HG03064 (cell line): ENCODE measurements around the gene METAP1D.
"Not testable (repeated sequence)": the region's sequence is repeated elsewhere in the genome, so short reads cannot be mapped to it uniquely, and the experiment has no call there.

Source experiments
- ATAC-seq: cut with Tn5 transposase; IDR thresholded peaks from one replicate; pipeline ENCODE4 v1.9.1; 2021; ENCODE audit warnings: low read depth; ENCODE audit not compliant: unreplicated experiment

Gene METAP1D

GRCh38 chr2:172047566-172048507 lies 48.1 kb downstream of the METAP1D start:
- no peak for ATAC-seq

GRCh38 chr2:172048508-172049503 lies 49.1 kb downstream of the METAP1D start:
- ATAC-seq: no peak

- no peak for ATAC-seq
These were observed 49.9 kb downstream of the METAP1D start for GRCh38 chr2:172049567-172050120.

- ATAC-seq: no peak
These were observed 50.8 kb downstream of the METAP1D start for GRCh38 chr2:172050479-172051125.

GRCh38 chr2:172052000-172052983 lies 52.5 kb downstream of the METAP1D start:
- no peak for ATAC-seq

DNA sequence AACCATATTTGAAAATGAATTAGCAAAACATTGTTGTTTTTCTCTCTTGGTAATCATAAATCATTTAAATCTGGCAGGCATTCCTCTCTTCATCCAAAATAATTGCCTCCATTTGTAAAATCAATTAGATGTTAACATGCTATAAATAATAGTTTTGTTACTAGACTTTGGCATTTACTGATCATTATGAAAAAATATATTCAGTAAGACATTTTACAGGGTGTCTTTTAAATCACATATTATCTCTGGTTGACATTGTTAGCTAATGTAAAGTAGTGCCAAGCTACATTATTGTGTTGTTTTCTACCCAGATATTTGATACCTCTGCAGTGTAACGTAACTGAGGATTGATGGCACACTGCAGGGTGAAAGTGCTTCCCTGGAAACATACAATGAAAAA lies 53.7 kb downstream of the METAP1D start:
- no peak for ATAC-seq

GRCh38 chr2:172056293-172056692 lies 56.5 kb downstream of the METAP1D start:
- ATAC-seq: no peak

DNA sequence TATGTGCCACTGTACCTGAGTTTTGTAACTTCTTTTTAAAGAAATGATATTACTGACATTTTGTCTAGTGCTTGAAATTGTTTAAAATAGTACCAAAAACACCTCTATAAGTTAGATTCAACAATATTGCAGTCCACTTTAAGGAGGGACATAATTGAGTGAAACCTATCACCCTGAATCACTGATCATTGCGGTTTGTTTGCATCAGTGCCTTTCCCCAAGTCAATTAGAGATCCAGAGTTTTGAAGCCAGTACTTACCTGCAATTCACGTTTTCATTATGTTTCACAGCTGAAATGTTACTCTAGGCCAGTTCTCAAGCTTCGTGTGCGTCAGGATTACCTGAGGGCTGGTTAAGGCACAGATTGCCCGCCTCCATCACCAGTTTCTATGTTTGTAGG lies 58.9 kb downstream of the METAP1D start:
- no peak for ATAC-seq

DNA sequence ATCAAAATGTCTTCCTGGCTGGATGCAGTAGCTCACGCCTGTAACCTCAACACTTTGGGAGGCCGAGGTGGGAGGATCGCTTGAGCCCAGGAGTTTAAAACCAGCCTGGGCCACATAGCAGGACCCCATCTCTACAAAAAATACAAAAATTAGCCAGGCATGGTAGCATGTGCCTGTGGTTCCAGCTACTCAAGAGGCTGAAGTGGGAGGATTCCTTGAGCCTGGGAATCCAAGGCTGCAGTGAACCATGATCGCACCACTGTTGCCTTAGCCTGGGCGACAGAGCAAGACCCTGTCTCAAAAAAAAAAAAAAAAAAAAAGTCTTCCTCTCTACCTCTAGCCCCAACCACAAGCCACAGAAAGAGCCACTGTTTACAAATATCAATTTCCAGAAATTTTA lies 60.4 kb downstream of the METAP1D start:
- not testable (repeated sequence) for ATAC-seq

- ATAC-seq: no peak
These were observed 62.8 kb downstream of the METAP1D start for GRCh38 chr2:172062402-172063004.

DNA sequence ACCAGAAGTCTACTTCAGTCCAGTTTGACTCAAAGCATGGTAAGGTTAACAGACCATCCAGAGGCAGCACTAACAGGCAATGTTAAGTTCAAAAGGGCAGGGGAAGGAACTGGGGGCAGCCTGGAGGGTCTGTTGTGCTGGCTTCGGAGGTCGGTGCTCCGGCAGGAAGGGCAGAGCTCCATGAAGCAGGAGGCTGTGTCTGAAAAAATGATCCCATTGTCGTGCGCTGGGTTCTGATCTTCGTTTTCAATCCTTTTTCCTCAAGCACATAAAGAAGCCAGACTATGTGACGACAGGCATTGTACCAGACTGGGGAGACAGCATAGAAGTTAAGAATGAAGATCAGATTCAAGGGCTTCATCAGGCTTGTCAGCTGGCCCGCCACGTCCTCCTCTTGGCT lies 63.7 kb downstream of the METAP1D start:
- ATAC-seq: no peak

DNA sequence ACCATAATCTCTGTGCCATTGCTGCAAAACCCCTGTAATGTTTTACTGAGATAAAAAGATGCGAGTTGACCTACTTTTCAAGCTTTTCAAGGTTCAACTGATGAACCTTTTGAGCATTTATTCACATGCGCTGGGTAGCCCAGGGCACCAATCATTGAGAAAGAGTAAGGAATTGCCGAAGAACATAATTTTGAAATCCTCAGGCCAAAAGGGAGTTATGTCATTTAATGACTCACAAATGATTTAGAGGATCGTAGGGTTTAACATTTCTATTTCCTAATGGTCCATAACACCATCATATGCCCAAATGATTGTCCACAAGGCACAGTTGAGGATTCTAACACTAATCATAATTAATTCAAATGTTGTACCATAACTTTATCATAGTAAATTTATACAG lies 65.4 kb downstream of the METAP1D start:
- no peak for ATAC-seq

- ATAC-seq: no peak
These were observed 66.7 kb downstream of the METAP1D start for GRCh38 chr2:172066394-172066886.

DNA sequence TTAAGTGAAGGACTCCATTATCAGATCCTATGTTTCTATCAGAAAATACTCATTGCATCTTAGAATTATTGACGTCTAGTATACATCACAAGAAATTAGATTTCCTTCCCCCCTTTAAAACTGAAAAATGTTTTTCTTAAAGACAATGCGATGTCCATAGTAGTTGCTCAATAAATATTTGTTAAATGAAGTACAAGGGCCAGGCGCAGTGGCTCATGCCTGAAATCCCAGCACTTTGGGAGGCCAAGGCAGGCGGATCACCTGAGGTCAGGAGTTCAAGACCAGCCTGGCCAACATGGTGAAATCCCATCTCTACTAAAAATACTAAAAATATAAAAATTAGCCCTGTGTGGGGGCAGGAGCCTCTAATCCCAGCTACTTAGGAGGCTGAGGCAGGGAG lies 68.2 kb downstream of the METAP1D start:
- not testable (repeated sequence) for ATAC-seq

- no peak for ATAC-seq
These were observed 71.2 kb downstream of the METAP1D start for GRCh38 chr2:172070936-172071335.

DNA sequence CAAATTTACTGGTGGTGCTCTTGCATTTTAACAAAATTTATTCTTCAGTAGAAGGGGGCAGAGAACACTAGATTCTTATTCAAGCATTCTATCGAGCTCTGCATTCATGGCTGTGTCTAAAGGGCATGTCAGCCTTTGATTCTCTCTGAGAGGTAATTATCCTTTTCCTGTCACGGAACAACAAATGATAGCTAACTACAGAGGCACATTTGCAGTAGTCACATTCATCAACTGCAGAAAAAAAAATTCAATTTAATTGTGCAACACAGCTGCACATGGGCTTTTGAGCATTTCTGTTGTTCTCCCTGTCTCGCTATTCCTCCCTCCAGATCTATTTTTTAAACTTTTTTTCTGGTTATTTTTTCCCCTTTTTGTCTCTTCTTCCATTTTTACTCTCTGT lies 72.5 kb downstream of the METAP1D start:
- ATAC-seq: no peak

DNA sequence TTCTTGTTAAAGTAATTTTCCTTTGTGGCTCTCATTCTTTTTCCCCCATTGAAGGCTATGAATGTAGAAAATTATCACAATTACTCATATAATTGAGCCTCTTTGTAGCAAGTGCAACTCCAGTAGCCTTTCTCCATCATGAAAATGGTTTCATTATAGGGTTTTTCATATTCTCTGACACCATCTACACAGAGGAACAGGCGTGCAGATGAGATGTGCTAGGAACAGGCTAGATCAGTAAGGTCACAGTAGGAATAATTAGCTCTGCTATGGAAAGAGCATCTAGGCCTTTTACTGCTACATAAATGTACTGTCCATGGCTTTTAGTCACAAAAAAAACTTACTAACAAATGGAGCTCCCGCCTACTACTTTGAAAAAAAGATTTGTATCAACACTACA lies 73.0 kb downstream of the METAP1D start:
- no peak for ATAC-seq

DNA sequence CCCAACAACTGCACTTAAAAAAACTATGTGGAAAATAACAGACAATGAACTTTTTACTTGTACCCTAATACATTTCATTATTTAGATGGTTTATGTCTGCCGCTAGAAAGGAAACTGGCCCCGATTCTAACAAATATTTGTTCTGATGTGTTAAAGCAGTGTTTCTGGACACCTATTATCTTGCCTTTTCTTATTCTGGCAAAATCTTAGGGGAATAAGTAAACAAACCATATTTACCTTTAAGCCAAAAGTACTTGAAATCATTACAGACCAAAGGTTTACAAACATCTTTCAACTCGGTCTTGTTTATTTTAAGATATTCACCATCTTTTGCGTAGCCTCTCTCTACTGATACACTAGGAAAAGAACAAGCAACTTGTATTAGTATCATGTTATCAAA lies 73.8 kb downstream of the METAP1D start:
- no peak for ATAC-seq

DNA sequence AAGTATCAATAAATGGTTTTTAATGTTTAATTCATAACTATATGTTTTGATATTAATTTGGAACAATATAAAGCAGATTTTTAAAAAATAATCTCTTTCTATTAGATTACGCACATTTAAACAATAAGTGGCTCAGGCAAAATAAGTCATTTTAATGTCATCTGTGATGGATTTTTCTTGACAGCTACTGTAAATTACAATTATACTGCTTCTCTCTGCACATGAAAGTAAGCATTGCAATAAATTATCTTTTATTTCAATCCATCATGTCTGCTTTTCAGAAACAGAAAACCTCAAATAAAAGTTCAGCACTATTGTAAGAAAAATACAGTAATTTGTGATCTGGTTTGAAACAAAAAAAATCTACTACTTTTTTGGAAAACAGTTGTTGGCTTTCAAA lies 74.5 kb downstream of the METAP1D start:
- ATAC-seq: no peak
